Measurements from ENCODE around the gene PNLDC1. TPM values are rescaled to one million over a fixed set of nuclear protein-coding genes. Genes with fewer than 3 reads are reported as not detected.

Gene PNLDC1
- total RNA-seq, 1 donor from 2014 or later: 0.11 TPM

DNA sequence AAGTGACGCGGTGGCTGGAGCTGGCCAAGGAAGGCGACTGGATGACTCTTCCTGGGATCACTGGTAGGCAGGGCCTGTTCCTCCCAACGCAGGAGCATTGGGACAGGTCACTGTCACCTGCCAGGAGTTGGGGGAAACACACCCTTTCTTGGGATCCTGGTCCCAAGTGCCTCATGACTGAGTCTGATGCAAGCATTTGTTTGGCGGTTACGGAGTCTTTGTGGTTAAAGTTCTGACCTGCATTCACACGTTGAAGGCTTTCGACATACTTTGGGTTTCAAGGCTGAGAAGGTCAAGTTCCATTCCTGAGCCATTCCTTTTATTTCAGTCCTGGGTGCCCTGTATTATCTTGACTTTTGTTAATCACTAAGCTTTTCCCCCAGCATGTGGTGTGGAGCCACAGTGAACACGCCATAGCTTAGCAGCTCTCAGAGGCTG, 6.0 kb downstream of the PNLDC1 start:
- Histone ChIP-seq H4K20me1 (ENCODE audit: insufficient read depth, low read length) (no peaks in the 10 kb centered on the region), H3K79me2 (ENCODE audit: insufficient read depth, low read length) (no peaks in the 10 kb centered on the region), H3K9me3 (ENCODE audit: insufficient read depth, low read depth, low read length) (no peaks in the 10 kb centered on the region), H2AFZ (ENCODE audit: low read depth, low read length) (no peak overlapping the region), H3K4me1 (ENCODE audit: insufficient read depth, low read length) (no peaks in the 10 kb centered on the region), H3K4me3 (ENCODE audit: insufficient read depth, low read depth, low read length) (no peak overlapping the region), H3K36me3 (ENCODE audit: insufficient read depth, low read length) (no peaks in the 10 kb centered on the region), H3K27ac (ENCODE audit: low read depth, low read length) (no peak overlapping the region), H3K4me2 (ENCODE audit: low read length) (no peak overlapping the region), H3K27me3 (ENCODE audit: insufficient read depth, low read length) (no peaks in the 10 kb centered on the region), H3K9ac (ENCODE audit: low read length) (no peak overlapping the region)
- H3K4me3 Mint-ChIP-seq (ENCODE audit: unreplicated experiment): no peak overlapping the region
- TF ChIP-seq, protein P1, sequence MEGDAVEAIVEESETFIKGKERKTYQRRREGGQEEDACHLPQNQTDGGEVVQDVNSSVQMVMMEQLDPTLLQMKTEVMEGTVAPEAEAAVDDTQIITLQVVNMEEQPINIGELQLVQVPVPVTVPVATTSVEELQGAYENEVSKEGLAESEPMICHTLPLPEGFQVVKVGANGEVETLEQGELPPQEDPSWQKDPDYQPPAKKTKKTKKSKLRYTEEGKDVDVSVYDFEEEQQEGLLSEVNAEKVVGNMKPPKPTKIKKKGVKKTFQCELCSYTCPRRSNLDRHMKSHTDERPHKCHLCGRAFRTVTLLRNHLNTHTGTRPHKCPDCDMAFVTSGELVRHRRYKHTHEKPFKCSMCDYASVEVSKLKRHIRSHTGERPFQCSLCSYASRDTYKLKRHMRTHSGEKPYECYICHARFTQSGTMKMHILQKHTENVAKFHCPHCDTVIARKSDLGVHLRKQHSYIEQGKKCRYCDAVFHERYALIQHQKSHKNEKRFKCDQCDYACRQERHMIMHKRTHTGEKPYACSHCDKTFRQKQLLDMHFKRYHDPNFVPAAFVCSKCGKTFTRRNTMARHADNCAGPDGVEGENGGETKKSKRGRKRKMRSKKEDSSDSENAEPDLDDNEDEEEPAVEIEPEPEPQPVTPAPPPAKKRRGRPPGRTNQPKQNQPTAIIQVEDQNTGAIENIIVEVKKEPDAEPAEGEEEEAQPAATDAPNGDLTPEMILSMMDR (IDR thresholded peaks at IDR 0.05; ENCODE audit: insufficient read depth, low read depth, low read length): no peak
- TF ChIP-seq EZH2 (IDR thresholded peaks at IDR 0.05; ENCODE audit: insufficient read depth, low read length): no peak
- H3K27ac Mint-ChIP-seq (ENCODE audit: unreplicated experiment): no peak overlapping the region
- H3K27me3 Mint-ChIP-seq (ENCODE audit: low read depth, unreplicated experiment): peaks cover 2% of the 10 kb centered on the region
- DNase-seq (ENCODE audit: low read depth): peak; percentile 12
- no peaks in the 10 kb centered on the region for H3K4me1 Mint-ChIP-seq (ENCODE audit: low read depth, unreplicated experiment)
- no peak for FAIRE-seq
- H3K36me3 Mint-ChIP-seq (ENCODE audit: low read depth, unreplicated experiment): no peaks in the 10 kb centered on the region
- H3K9me3 Mint-ChIP-seq (ENCODE audit: unreplicated experiment): peaks cover 1% of the 10 kb centered on the region

- no peak overlapping the region for H3K27ac Mint-ChIP-seq (ENCODE audit: unreplicated experiment)
- TF ChIP-seq, protein P1 (IDR thresholded peaks at IDR 0.05; ENCODE audit: insufficient read depth, low read depth, low read length): no peak
- no peak for TF ChIP-seq EZH2 (IDR thresholded peaks at IDR 0.05; ENCODE audit: insufficient read depth, low read length)
Measured at GRCh38 chr6:159807150-159807858, 7.2 kb downstream of the PNLDC1 start.

DNA sequence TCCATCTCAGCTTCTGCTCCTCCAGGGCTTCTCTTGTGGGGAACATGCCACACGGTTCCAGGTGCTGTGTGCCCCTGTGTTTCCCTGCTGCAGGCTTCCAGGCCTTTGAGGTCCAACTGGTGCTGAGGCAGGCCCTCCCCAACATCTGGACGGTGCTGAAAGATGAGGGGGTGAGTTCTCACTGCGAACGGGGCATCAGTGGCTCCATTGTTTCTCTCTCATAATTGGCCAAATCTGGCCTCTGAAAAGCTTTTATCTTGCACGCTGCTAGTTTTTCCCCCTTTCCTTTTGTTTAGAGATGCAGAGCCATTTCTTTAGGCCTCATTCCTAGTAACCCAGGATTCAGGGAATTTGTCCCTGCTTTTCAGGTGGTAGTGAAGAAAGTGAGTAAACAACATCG, 8.6 kb downstream of the PNLDC1 start:
- H3K4me3 Mint-ChIP-seq (ENCODE audit: unreplicated experiment): no peak overlapping the region
- H3K79me2 ChIP-seq (ENCODE audit: insufficient read depth, low read length): no peaks in the 10 kb centered on the region
- H3K4me3 ChIP-seq (ENCODE audit: insufficient read depth, low read depth, low read length): no peak overlapping the region
- H3K9me3 Mint-ChIP-seq (ENCODE audit: unreplicated experiment): no peaks in the 10 kb centered on the region
- H3K4me1 Mint-ChIP-seq (ENCODE audit: low read depth, unreplicated experiment): no peaks in the 10 kb centered on the region
- no peaks in the 10 kb centered on the region for H3K36me3 Mint-ChIP-seq (ENCODE audit: low read depth, unreplicated experiment)
- H4K20me1 ChIP-seq (ENCODE audit: insufficient read depth, low read length): no peaks in the 10 kb centered on the region
- H2AFZ ChIP-seq (ENCODE audit: low read depth, low read length): no peak overlapping the region
- no peaks in the 10 kb centered on the region for H3K9me3 ChIP-seq (ENCODE audit: insufficient read depth, low read depth, low read length)
- no peak overlapping the region for H3K4me2 ChIP-seq (ENCODE audit: low read length)
- no peaks in the 10 kb centered on the region for H3K27me3 ChIP-seq (ENCODE audit: insufficient read depth, low read length)
- no peaks in the 10 kb centered on the region for H3K36me3 ChIP-seq (ENCODE audit: insufficient read depth, low read length)
- FAIRE-seq: no peak
- TF ChIP-seq, protein P1 (IDR thresholded peaks at IDR 0.05; ENCODE audit: insufficient read depth, low read depth, low read length): no peak
- no peak for TF ChIP-seq EZH2 (IDR thresholded peaks at IDR 0.05; ENCODE audit: insufficient read depth, low read length)
- no peak for DNase-seq (ENCODE audit: low read depth)
- H3K27me3 Mint-ChIP-seq (ENCODE audit: low read depth, unreplicated experiment): peaks cover 2% of the 10 kb centered on the region
- H3K9ac ChIP-seq (ENCODE audit: low read length): no peak overlapping the region
- no peak overlapping the region for H3K27ac Mint-ChIP-seq (ENCODE audit: unreplicated experiment)
- no peak overlapping the region for H3K27ac ChIP-seq (ENCODE audit: low read depth, low read length)
- H3K4me1 ChIP-seq (ENCODE audit: insufficient read depth, low read length): no peaks in the 10 kb centered on the region

More at GRCh38 chr6:159807150-159807858, 7.2 kb downstream of the PNLDC1 start:
- no peaks in the 10 kb centered on the region for H3K4me1 Mint-ChIP-seq (ENCODE audit: low read depth, unreplicated experiment)
- no peak overlapping the region for H3K4me3 ChIP-seq (ENCODE audit: insufficient read depth, low read depth, low read length)
- H3K9me3 ChIP-seq (ENCODE audit: insufficient read depth, low read depth, low read length): no peaks in the 10 kb centered on the region
- no peaks in the 10 kb centered on the region for H3K36me3 ChIP-seq (ENCODE audit: insufficient read depth, low read length)
- H4K20me1 ChIP-seq (ENCODE audit: insufficient read depth, low read length): no peaks in the 10 kb centered on the region
- H3K4me1 ChIP-seq (ENCODE audit: insufficient read depth, low read length): no peaks in the 10 kb centered on the region
- FAIRE-seq (no peak), DNase-seq (ENCODE audit: low read depth) (peak; percentile 39)
- peaks cover 1% of the 10 kb centered on the region for H3K9me3 Mint-ChIP-seq (ENCODE audit: unreplicated experiment)
- no peak overlapping the region for H3K4me3 Mint-ChIP-seq (ENCODE audit: unreplicated experiment)
- no peak overlapping the region for H2AFZ ChIP-seq (ENCODE audit: low read depth, low read length)
- H3K79me2 ChIP-seq (ENCODE audit: insufficient read depth, low read length): no peaks in the 10 kb centered on the region
- no peak overlapping the region for H3K9ac ChIP-seq (ENCODE audit: low read length)
- no peaks in the 10 kb centered on the region for H3K27me3 ChIP-seq (ENCODE audit: insufficient read depth, low read length)
- H3K27me3 Mint-ChIP-seq (ENCODE audit: low read depth, unreplicated experiment): peaks cover 2% of the 10 kb centered on the region
- H3K27ac ChIP-seq (ENCODE audit: low read depth, low read length): no peak overlapping the region
- no peak overlapping the region for H3K4me2 ChIP-seq (ENCODE audit: low read length)
- no peaks in the 10 kb centered on the region for H3K36me3 Mint-ChIP-seq (ENCODE audit: low read depth, unreplicated experiment)
